GM19372 (cell line): Measurements from ENCODE around the gene ARHGAP15.

Source experiments
- ATAC-seq: cut with Tn5 transposase; IDR thresholded peaks from one replicate; pipeline ENCODE4 v1.9.1; 2021; ENCODE audit warnings: mild to moderate bottlenecking, low read depth, moderate library complexity; ENCODE audit not compliant: unreplicated experiment

The ARHGAP15 gene

DNA sequence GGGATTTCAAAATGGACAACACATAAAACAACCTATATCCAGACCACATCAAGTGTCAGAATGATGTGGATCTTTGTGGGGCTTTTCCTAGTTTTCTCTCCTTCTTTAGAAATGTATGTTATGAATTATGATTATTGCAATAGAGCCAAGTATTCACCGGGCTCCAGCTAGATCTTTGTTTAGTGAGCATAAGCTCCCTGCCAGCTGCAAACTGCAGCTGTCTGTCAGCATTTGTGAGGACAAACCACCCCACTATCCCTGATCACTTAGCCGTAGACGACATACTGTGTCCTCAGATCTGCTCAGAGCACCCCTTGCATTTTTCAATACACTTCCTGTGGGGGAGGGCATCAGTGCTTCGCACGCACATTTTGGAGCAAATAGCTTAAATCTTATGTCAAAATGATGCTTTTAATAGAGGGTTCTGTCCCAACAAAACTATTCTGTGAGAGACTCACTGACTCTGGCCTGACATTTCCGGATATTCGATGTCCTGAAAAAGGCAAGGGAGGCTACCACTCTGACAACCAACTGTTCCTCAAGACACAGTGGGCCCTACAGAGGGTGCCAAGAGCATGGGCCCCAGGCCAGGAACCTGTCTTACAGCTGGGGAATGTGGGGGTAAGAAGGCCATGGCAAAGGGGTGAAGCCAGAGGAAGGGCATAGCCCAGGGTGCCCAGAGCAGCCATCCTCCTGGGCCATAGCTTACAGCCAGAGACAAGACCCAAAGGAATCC is 346.0 kb downstream of the ARHGAP15 start:
- ATAC-seq: no peak

DNA sequence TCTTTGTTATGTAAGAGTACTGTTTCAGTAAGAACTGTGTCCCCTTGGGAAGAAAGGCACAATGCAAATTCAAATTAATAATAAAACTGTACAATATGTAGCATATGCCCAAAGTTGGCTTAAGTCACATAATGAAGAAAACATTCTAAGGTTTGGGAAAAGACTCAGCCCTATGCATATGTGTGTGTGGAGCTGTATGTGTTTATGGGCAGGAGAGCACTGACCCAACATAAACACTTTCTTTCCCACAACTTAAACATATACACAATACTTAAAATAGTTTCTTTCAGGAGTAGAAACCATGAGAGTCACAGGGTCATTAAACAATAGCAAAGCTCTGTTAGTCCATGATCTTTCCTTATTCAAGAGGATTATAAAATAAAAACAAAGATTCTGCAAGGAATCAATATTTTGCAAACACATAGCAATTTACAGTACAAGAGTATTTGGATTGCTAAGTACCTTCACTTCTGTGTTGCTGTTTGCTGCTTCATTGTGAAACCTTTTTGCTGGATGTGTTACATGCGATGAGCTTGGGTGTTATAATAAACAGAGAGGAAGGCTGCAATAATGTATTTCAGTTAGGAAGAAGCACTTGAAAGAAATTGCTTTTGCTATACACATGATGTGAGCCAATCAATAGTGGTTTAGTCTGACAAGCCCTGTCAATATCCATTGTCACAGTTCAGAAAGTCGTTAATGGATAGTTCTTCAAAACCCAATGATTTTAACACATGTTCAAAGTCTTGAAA is 347.3 kb downstream of the ARHGAP15 start:
- ATAC-seq: no peak

DNA sequence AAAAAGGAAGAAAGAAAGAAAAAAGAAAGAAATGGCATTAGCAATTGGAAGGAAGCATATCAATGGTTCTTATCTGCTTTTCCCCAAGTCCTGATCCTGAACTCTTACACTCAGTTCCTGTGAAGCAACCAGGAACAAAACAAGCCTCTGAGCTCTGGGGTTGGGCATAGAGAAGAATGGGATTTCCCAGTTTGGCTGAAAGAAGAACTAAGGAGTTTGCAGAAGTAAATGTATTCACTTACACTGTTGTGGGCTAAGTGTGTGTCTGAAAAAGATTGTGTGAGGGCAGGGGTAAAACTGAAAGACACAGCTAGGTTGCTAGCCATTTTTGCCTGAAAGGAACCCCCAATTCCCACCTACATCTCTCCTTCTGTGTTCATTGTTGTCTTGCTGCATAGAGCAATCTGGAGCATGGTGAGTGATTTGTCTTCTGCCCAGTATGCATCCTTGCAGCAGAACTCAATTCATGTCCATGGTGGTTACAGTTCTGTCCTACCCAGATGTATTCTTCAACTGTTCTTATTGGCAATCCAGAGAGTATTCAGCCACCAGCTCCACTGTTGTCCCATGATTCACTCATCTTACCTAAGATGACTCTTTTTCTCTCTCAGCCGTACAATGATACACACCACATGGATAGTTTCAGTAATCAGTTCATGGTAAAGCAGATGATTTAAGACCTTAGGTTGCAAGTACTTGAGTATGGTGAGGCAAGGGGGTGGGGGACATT is 348.7 kb downstream of the ARHGAP15 start:
- no peak for ATAC-seq

DNA sequence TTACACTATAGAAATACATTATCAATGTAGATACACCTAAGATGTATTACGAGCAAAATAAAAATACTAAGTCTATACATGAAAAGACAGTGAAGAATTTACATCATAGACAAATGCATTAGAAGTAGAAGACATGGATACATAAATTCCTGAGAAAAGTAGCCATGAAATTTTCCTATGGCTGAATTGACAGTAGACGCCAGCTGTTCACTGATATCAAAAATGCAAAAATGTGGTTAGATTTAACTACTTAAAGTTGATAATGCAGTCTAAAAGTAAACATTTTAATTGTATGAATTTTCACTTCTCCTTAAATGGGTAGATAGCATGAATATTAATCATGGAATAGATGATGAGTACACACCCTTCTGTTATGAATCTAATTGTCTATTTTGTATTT is 350.9 kb downstream of the ARHGAP15 start:
- ATAC-seq: no peak

DNA sequence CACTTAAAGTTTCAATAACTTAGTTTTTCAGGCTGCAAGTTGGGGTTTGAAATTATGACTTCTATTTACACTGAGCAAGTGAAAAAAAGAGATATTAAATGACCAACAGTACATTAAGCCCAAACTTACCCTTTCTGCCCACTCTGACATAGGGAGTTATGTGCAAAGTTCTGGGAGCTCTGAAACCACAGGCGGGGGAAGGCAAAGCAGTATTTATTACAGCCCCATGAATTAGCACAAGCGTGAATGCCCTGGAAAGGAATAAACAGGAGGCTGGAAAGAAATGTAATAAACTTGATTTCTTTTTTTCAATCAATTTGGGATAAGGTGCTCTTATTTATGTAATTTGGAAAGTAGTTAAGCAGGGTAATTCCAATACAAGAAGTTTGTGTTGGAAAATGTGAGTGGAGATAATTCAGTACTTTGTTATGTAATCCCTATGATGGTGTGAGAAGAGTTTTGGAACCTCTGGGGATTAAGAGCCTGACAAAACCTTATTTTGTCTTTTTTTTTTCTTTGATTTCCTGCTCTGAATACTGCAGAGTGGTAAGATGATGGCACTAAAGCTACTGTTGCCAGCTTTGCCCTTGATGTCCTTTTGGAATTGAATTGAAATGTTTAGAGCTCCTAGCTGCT is 351.5 kb downstream of the ARHGAP15 start:
- no peak for ATAC-seq

DNA sequence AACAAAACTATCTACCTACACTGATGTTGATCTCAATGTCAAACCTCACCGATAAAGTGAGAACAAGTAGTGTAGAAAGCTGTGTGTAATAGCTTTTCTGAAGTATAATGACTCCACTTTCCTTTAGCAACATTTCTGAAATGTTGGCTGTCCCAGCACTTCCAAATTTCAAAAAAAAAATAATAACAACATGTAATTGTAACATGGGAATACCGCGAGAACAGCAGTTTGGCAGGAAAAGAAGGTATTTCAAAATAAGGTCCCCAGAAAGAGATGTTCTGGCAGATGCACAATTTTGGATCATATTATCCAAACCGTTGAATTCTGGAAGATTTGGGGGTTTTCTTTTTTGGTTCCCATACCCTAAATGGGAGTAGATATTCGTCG is 352.0 kb downstream of the ARHGAP15 start:
- ATAC-seq: no peak

DNA sequence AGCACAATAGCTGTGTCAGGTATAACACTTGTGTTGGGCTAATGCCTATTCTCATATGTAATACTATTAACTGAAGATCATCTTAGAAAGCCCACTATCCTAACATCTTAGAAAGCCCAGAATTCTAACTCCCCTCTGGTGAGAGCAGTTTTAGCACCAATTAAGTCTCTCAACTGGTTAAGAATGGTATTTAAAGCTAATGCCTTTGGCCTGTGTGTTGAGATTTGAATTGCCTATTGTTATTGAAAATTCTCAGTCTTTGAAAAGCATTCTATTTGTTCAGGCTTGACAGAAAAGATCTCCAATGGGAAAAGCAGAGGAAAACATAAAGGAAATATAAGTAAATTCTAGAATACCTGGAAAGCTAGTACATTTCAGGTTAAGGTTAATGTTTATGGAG is 352.5 kb downstream of the ARHGAP15 start:
- no peak for ATAC-seq

DNA sequence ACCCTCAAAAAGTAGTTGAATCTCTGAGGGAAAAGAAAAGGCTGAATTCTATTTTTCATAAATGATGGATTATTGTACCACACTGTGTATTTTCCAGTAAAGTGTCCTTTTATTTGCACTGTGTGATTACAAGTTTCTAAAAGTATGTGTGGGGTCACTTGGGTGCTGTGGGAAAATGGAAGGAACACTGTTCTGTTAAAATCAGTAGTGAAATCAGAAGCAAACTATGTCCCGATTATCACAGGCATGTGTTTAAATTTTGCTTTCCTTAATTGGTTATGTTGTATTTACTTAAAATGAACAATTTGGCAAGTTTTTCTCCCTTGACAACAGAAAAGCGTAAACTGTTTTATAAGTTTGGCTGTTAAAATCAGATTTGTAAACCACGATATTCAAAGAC is 353.1 kb downstream of the ARHGAP15 start:
- ATAC-seq: no peak

DNA sequence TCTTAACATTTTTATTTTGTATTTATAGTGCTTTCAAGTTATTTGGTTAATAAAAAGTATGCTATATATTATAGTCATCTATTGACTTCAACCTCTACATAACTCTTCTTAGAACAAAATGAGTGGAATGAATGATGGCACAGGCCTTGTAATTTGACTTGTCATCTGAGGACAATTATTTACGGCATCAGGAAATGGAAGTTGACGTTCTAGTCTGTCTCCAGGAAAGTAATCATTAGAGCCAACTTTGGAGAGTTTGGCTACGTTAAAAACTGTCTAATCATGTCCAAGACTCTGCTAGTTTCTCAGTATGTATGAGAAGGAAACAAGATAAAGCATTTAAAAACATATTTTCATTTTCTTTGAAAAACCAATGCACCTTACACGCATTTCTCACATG is 353.6 kb downstream of the ARHGAP15 start:
- ATAC-seq: no peak

DNA sequence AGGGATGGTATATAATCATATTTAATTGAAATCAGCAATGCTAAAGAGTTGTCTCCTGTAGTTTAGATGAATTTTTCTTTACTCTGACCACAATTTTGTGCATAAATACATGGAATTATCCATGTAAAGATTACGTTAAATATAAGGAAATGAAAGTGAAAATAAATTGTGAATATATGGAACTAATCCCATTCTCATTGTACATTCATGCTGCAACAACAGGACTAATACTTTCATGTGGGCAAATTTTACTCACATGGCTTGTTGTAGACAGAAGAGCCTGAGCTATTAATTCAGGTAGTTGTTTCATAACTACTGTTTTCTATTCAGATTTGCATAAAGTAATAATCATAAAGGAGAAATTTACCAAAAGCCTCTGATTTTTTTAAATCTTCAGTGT is 357.8 kb downstream of the ARHGAP15 start:
- ATAC-seq: no peak

DNA sequence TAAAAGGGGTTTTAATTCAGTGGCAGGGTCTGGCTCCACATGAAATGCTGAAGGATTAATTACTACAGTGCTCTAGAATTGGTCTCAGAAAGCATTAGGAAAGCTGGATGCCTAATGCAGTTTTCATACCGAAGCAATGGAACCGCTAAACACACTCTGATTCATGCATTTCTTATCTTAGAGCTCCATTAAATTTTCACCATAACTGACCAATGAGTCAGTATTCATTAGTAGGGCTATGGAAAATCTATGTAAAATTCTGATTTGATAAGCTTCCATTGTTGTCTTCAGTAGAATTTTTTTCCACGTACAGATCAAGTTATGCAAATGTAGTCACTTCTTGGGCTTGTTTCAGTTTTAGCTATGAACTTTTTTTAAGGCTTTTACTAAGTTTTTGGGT is 359.9 kb downstream of the ARHGAP15 start:
- no peak for ATAC-seq

DNA sequence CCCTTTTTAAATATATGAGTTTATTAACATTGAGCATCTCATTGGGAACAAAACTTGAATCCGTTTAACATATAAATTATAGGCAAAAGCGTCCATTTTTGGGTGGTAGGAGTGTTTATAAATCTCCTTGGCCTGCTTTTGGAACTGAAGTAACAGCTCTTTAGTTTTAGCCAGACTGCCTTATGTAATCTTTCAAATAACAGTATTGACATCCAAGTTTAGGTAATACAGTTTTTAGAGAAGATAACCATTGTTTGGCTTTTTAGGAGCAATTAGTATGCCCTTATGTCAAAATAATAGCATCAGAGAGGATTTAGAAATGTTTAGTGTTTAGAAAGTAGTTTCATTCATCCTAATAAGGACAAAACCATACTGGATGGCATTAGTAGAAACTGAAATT is 361.9 kb downstream of the ARHGAP15 start:
- ATAC-seq: no peak

DNA sequence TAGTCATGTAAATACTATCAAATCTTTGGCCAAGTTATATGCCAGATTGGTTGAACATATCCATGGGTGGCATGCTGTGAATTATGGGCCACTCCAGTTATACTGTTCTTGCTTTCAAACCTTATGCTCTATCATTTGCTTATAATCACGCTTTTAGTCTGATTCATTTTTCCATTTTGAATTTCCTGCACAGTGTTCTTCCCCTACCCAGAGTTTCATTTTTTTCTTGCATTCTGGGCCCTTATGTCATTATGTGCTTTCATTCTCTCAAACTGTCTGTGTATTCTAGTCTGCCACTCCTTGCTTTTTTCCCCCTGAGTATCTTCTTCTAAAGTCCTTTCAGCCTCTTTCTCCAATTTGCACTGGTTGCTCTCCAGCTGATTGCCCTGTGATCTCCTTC is 364.1 kb downstream of the ARHGAP15 start:
- no peak for ATAC-seq

DNA sequence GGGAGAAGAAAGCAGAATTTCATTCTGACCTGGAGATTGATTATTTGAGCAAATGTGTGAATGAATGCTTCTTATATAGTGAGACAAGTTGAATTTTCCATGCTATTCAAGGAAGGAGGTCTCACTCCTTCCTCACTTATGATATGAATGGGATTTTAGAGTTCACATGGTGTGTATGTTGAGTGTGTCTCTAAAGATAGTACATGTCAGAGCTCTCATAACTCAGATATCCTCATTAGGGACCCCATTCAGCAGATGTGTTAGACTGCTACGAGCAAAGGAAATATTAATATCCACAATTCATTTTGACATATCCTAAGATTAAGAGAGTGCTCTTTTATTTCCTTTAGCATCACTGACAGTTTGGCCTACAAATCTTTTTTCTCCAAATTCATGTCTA is 368.5 kb downstream of the ARHGAP15 start:
- ATAC-seq: no peak

DNA sequence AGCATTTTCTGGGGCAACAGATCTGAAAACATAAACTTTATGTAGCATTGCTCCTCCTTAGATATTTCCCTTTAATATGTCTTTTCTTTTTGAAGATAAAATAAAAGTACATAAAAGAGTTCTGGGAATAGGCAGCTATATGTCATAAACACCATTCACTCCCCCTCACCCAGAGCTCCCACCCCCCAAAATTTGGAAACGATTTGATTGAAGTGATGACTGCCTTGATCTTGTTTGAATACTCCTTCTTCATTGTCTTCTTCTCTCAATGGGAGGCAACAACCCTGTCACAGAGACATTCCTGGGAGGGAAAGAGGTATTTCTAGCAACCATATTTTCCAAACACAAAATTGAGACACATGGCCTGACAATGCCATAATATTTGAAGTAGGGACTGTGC is 369.3 kb downstream of the ARHGAP15 start:
- ATAC-seq: no peak

DNA sequence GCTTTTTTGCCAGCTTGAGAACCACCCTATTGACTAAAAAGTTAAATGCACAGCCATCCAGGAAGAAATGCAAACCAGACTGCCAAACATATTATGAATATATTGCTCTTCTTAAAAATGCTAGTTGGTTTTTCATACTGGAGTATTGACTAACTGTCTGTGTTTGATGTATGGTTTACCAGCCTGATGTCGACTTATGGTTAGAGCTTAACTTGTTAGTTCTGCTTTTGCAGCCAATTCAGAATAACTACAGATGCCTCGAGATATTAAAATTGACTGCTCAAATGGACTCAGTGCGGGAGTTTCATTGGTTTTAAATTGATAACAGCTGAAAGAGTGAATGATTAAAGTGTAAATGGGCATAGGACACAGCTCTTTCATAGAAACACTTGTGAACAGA is 369.8 kb downstream of the ARHGAP15 start:
- ATAC-seq: no peak

DNA sequence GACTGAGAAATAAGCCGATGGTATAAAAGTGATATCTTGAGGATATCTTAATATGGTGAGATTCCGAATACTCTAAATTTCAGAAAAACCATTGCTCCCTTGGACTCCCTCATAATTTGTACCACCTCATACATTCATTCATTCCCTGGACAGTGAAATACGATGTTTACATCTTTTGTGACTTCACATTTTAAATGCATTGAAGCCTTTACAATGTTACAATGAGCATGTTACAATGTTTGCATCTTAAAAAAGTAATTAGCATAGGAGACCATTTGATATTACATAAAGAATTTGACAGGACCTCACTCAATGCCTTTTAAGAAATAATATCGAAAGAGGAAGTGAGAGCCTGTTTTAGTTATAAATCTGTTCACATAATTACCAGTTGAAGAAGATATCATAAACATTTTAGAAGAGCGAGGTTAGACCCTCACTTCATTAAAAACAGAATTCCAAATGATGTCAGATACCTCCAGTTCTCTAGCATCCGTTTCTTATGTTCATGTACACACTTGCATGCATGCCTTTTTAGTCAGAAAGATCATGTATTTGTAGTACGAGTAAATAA is 372.0 kb downstream of the ARHGAP15 start:
- no peak for ATAC-seq

DNA sequence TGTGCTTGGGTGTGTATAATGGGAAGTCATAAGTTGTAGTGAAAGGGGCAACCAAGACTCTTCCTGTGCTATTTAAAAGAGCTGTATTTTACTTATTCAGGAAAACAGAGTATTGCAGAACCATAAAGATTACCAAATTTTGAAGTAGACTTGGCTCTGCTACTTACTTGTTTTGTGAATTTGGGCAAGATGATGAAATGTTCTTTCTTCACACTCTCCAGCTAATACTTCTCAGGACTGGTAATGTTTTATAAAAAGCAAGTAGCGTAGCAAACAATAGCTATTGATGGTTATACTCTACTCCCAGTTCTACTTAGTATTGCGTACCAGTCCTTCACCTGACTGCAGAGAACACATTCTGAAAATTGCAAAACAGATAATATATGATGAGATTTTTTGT is 374.1 kb downstream of the ARHGAP15 start:
- ATAC-seq: no peak

DNA sequence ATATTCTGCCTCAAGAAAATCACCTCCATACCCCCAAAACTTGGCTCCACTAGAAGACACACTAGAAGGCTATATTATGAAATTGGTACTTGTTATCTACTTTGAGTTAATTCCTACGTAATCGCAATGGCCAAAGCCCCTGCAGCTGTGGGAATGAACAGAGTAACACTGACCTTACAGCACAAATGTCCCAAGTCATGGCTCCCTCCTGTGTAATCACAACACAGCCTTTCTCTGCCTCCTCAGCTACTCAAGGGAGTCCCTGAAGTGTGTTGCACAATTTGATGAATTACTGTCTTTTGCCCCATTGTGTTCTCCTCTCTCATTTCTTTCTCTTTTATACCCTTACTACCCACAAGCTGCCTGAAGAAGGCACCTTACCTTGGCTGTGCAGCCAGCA is 375.2 kb downstream of the ARHGAP15 start:
- no peak for ATAC-seq

DNA sequence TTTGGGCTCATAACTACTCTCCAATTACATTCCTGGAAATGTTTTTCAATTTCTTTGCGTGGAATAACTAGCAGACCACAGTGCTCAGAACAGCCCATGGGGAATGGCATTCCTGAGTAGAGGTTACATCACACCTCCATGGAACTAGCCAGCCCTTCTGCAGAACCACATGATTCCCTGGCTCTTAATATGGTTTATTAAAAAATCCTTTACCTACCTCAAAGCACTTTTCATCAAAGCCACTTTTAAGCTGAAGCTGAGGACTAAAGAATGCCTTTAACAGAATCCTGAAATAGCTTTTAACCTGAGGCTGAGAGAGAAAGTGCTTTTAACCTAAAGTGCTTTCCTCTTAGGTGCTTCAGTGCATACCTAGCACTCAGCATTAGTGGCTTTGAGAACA is 376.3 kb downstream of the ARHGAP15 start:
- no peak for ATAC-seq

DNA sequence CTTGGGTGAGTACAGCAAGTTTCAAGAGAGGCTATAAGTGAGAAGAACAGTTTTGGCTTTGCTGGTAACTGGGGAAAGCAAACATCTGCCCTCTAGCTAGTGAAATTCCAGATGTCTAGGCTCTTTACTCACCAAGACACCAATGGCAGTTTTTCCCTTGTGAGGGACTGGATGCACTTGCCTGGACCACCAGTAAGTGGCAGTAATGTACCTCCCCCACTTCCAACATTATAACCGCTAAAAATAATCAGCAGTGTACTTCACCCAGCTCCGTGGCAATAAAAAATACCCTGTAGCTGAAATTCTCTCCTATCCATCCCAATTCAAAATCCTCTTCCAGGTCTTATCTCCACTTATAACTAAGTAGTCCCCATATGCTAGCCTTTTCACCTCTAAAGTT is 383.9 kb downstream of the ARHGAP15 start:
- ATAC-seq: no peak
